AG08396 (cell line): ENCODE results near the gene CBARP.
"Not testable (repeated sequence)": the region's sequence is repeated elsewhere in the genome, so short reads cannot be mapped to it uniquely, and the experiment has no call there.

ENCODE experiments used
- DNase-seq: peaks from one replicate; pipeline ENCODE4 v3.0.0; 2012; ENCODE audit warnings: low spot score, mixed read lengths

CBARP gene

DNA sequence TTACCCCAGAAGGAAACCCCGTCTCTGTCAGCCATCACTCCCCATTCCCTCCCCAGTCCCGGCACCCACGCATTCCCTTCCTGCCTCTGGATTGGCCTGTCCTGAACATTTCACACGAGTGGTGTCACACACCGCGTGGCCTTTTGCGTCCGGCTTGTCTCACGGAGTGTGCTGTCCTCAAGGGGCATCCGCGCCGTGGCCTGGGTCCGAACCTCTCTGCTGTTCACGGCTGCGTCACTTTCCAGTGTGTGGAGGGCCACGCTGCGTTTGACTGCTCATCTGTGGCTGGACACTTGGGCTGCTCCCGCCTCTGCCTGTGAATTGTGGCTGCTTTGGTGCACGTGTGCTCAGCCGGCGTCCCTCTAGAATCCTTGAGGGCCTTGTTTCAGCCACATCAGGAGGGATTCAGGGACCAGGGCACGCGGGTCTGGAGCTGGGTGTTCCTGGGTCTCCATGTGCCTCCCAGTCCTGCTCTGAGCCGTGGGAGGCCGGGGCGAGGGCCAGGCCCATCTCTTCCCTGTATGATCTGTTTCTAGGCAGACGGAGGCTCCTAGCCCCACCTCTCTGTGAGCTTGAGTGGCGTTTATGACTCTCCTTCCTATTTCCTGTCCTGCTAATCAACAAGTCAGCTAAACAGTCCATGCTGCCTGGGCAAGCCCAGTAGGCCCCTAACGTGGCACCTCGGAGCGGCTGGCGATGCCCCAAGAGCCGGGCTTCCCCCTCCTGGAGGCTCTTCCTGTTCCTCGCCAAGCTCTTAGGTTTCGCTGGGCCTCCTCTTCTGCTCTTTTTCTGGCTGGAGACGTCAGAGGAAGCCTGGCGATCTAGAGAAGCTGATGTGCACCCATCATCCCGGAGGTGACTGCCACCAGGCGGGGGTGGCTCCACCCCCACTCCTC is 24.2 kb downstream of the CBARP start:
- DNase-seq: peak; percentile 59

GRCh38 chr19:1211494-1212234 is 26.1 kb downstream of the CBARP start:
- DNase-seq: no peak

- no peak for DNase-seq
Observed at GRCh38 chr19:1210227-1210538, 27.6 kb downstream of the CBARP start.

- DNase-seq: not testable (repeated sequence)
Observed at GRCh38 chr19:1208830-1209229, 29.0 kb downstream of the CBARP start.

- DNase-seq: no peak
Observed at GRCh38 chr19:1206864-1207450, 30.8 kb downstream of the CBARP start.

- no peak for DNase-seq
Observed at GRCh38 chr19:1206150-1206863, 31.5 kb downstream of the CBARP start.

DNA sequence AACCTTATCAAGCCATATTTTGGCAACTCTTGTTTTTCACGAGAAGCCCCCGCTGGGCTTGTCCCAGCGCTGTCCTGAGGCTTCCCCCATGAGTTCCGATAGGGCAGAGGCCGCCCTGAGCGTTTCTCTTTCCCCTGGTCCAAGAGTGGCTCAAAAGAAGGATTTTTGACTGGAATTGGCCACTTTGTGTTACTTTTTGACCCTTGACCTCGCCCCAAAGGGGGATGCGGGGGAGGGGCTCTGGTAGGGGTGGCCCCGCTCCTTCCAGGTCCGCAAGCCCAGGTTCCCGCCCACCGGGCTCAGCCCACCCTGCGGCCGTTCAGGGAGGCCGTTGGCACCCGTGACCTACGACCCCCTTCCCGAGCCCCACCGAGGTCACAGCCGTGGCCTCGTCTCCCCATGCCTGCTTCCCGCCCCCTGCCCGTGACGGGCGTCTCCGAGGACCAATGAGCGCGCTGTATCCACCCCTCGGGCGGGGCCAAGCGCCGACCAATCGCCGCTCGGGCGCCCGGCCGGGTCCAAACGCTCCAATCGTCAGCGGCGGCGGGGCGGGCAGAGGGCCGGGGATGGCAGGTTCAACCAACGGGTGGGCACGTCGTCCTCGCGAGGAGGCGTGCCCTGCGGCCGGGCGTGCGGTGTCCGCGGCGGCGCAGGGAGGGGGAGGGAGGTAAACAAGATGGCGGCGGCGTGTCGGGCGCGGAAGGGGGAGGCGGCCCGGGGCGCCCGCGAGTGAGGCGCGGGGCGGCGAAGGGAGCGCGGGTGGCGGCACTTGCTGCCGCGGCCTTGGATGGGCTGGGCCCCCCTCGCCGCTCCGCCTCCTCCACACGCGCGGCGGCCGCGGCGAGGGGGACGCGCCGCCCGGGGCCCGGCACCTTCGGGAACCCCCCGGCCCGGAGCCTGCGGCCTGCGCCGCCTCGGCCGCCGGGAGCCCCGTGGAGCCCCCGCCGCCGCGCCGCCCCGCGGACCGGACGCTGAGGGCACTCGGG is 32.4 kb downstream of the CBARP start, which contains the start of gene STK11:
Gene STK11 (plus strand): TSS at position 665 of the 986 bp plus-strand sequence. CDS start 1,136 bp downstream, outside the sequence.
- peak; percentile 100 for DNase-seq

- not testable (repeated sequence) for DNase-seq
Observed at GRCh38 chr19:1200614-1201013, 37.2 kb downstream of the CBARP start.

DNA sequence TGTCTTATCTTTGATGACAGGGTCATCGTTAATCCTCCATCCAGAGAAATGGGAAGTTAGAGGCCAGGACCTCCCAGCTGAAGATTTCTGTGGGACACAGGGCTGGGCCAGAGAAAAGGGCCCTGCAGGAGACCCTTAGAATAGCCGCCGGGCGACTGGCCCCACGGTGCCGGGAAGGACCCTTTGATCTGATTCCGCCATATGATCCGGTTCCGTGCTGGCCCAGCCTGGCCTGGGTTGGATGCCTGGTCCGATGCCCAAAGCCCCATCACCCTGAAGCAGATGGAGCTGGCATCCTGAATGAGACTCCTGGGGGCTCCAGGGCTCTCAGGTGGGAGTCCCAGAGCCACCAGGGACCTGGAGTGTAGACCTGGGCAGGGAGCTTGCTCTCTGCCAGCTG is 38.3 kb downstream of the CBARP start:
- DNase-seq: no peak

DNA sequence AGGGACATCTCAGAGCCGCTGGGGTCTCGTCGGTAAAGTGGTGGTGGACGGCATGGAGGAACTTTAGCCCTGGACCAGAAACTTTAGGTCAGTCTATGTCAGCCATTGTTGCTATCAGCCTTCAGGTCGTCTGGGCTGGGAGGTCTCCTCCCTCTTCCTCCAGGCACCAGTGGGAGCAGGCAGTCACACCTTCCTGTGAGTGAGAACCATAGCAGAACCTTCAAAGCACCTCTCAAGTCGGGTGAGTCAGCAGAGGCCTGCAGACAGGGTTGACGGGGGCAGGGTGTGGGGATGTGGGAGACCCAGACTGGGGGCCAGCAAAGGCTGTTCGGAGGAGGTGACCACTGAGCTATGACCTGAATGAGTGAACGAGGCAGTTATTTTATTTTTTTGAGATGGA is 48.4 kb downstream of the CBARP start:
- DNase-seq: no peak

DNA sequence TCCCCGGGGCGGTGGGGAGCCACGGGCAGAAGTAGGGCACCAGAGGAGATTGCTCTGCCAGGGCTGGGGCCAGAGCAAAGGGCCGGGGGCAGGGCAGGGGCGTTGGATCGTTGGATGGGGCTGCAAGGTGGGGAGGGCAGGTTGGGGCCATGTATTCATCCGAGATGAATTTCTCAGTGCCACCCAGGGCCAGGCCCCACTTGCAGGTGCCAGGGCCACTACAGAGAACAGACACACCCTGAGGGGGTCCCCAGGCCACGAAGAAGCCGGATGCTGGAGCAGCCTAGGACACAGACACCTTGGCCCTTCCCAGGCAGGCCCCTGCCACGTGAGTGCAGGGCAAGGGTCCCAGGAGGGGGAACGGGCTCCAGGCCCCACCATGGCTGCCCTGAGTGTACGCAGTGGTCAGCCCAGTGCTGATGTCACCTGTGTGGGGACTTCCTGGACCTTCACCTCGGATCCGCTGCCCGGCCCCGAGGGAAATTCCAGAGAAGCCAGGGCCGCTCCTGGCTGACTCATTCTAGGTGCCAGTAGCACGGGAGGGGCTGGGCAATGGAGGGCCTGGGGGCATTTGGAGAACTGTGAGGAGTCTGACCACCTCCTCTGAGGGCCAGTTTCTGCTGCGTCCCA is 54.1 kb downstream of the CBARP start:
- no peak for DNase-seq

GRCh38 chr19:1182727-1183126 is 55.1 kb downstream of the CBARP start:
- DNase-seq: no peak

DNA sequence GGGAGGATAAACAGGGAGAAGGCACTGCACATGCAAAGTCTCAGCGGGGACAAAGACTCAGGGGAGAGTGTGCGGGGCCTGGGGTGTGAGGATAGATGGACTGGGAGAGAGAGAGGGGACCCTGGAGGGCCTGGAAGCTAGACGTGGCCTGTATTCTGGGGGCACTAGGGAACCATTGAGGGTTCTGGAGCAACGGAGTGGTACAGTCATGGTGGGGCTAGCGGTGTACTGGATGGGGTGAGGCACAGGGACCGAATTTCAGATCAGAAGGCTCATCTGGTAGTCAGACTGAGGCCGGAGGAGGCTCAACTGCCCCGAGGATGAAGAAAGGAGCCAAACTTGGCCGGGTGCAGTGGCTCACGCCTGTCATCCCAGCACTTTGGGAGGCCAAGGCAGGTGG is 55.7 kb downstream of the CBARP start:
- no peak for DNase-seq

DNA sequence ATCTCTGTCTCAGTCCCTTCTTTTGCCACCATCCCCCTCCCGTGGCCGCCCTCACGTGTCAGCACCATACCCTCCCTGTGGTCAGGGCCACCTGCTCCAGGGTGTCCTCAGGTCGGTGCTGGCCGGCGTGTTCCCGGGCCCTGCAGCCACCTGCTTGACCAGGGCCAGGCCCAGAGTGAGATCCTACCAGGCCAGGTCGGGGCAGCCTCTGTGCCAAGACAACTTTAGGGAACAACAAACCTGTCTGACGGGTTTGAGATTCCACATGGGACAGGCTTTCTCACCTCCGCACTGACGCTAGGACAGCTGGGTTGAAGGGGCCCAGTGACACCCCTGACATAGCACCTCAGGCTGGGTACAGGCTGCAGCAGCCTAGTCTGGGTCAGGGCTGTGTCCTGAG is 56.2 kb downstream of the CBARP start:
- no peak for DNase-seq
